H9 (cell line): ENCODE data around the gene UNC13D. TPM values are rescaled to one million over a fixed set of nuclear protein-coding genes. Genes with fewer than 3 reads are reported as not detected.

Experiments used
- DNase-seq: peaks from one replicate; pipeline ENCODE4 v3.0.0-alpha.2; 2017
- H2AFZ ChIP-seq: one replicate; pipeline ENCODE4 v1.6.1; 2013; ENCODE audit warnings: mild to moderate bottlenecking, low read length, control low read depth, moderate library complexity
- H2AK5ac ChIP-seq: 2 replicates; pipeline ENCODE4 v1.6.1; 2013; ENCODE audit warnings: low read length, control low read depth, mixed read lengths; ENCODE audit not compliant: insufficient read length
- H2BK120ac ChIP-seq: one replicate; pipeline ENCODE4 v1.6.1; 2013; ENCODE audit warnings: low read depth, mild to moderate bottlenecking, low read length, control low read depth, inconsistent platforms; ENCODE audit not compliant: poor library complexity, severe bottlenecking
- H2BK12ac ChIP-seq: 2 replicates; pipeline ENCODE4 v1.6.1; 2013; ENCODE audit warnings: low read length, control low read depth, mixed read lengths, low read depth; ENCODE audit not compliant: insufficient read length
- H2BK15ac ChIP-seq: 2 replicates; pipeline ENCODE4 v1.6.1; 2013; ENCODE audit warnings: low read depth, low read length, control low read depth
- H2BK20ac ChIP-seq: one replicate; pipeline ENCODE4 v1.6.1; 2013; ENCODE audit warnings: low read depth, mild to moderate bottlenecking, low read length, control low read depth, inconsistent platforms; ENCODE audit not compliant: poor library complexity, severe bottlenecking
- H2BK5ac ChIP-seq: 2 replicates; pipeline ENCODE4 v1.6.1; 2013; ENCODE audit warnings: low read length, control low read depth, mixed read lengths; ENCODE audit not compliant: insufficient read length
- H3K14ac ChIP-seq: 2 replicates; pipeline ENCODE4 v1.6.1; 2013; ENCODE audit warnings: low read length, control low read depth; ENCODE audit not compliant: insufficient read depth
- H3K18ac ChIP-seq: 2 replicates; pipeline ENCODE4 v1.6.1; 2013; ENCODE audit warnings: low read depth, mild to moderate bottlenecking, mixed read lengths, low read length, control low read depth; ENCODE audit not compliant: insufficient read length
- H3K23ac ChIP-seq: 2 replicates; pipeline ENCODE4 v1.6.1; 2013; ENCODE audit warnings: low read length, control low read depth, mixed read lengths, low read depth; ENCODE audit not compliant: insufficient read length
- H3K23me2 ChIP-seq: 2 replicates; pipeline ENCODE4 v1.6.1; 2013; ENCODE audit warnings: low read depth, mild to moderate bottlenecking, mixed read lengths, low read length, control low read depth; ENCODE audit not compliant: insufficient read length, poor library complexity, severe bottlenecking
- H3K27ac ChIP-seq: 2 replicates; pipeline ENCODE4 v1.5.1; 2013; ENCODE audit warnings: low read length, control low read depth, mixed read lengths, low read depth; ENCODE audit not compliant: insufficient read length
- H3K27me3 ChIP-seq: 2 replicates; pipeline ENCODE4 v1.6.1; 2013; ENCODE audit warnings: low read length, control low read depth, inconsistent platforms; ENCODE audit not compliant: insufficient read depth
- H3K4ac ChIP-seq: 2 replicates; pipeline ENCODE4 v1.6.1; 2013; ENCODE audit warnings: low read depth, mild to moderate bottlenecking, control low read depth, inconsistent platforms, low read length, moderate library complexity
- H3K4me1 ChIP-seq: 2 replicates; pipeline ENCODE4 v1.6.1; 2013; ENCODE audit warnings: low read length, control low read depth, inconsistent platforms; ENCODE audit not compliant: insufficient read depth
- H3K4me2 ChIP-seq: 2 replicates; pipeline ENCODE4 v1.6.1; 2013; ENCODE audit warnings: low read length, control low read depth, mixed read lengths; ENCODE audit not compliant: insufficient read length, insufficient read depth
- H3K56ac ChIP-seq: 2 replicates; pipeline ENCODE4 v1.6.1; 2013; ENCODE audit warnings: low read depth, mild to moderate bottlenecking, mixed read lengths, low read length, control low read depth; ENCODE audit not compliant: insufficient read length
- H3K79me1 ChIP-seq: 2 replicates; pipeline ENCODE4 v1.6.1; 2013; ENCODE audit warnings: low read depth, mild to moderate bottlenecking, moderate library complexity, low read length, control low read depth, inconsistent platforms; ENCODE audit not compliant: insufficient read depth, poor library complexity, severe bottlenecking
- H3K79me2 ChIP-seq: 2 replicates; pipeline ENCODE4 v1.6.1; 2013; ENCODE audit warnings: low read length, control low read depth, inconsistent platforms; ENCODE audit not compliant: insufficient read depth
- H3K9ac ChIP-seq: 2 replicates; pipeline ENCODE4 v1.6.1; 2013; ENCODE audit warnings: low read length, control low read depth, mixed read lengths; ENCODE audit not compliant: insufficient read length; ENCODE audit errors: extremely low read depth
- H3K9me3 ChIP-seq: one replicate; pipeline ENCODE4 v1.6.1; 2013; ENCODE audit warnings: low read depth, low read length, inconsistent platforms; ENCODE audit not compliant: control insufficient read depth
- H3T11ph ChIP-seq: one replicate; pipeline ENCODE4 v1.6.1; 2013; ENCODE audit warnings: mild to moderate bottlenecking, low read length, control low read depth, inconsistent platforms
- H4K20me1 ChIP-seq: one replicate; pipeline ENCODE4 v1.6.1; 2013; ENCODE audit not compliant: control insufficient read depth, insufficient read length, insufficient read depth
- H4K5ac ChIP-seq: 2 replicates; pipeline ENCODE4 v1.6.1; 2013; ENCODE audit warnings: low read depth, mild to moderate bottlenecking, mixed read lengths, low read length, control low read depth; ENCODE audit not compliant: insufficient read length
- H4K8ac ChIP-seq: replicated peaks from 2 replicates; pipeline ENCODE4 v1.6.1; 2013; ENCODE audit warnings: low read length, control low read depth, mixed read lengths, low read depth; ENCODE audit not compliant: insufficient read length
- H4K91ac ChIP-seq: 2 replicates; pipeline ENCODE4 v1.6.1; 2013; ENCODE audit warnings: low read depth, mild to moderate bottlenecking, moderate library complexity, mixed read lengths, low read length, control low read depth; ENCODE audit not compliant: insufficient read length
- H3K27ac Mint-ChIP-seq, 3 experiments: 2 replicates in 2 of 3; 3 replicates in 1 of 3; pipeline ENCODE4 v1.8.0; 2020 to 2021; ENCODE audit warnings: mixed read lengths in 3 of 3, mild to moderate bottlenecking in 1 of 3, moderate library complexity in 1 of 3
- H3K27me3 Mint-ChIP-seq: 2 replicates; pipeline ENCODE4 v1.8.0; 2021; ENCODE audit warnings: low read depth, mild to moderate bottlenecking, moderate library complexity, mixed read lengths
- H3K36me3 Mint-ChIP-seq, 3 experiments: 2 replicates in 2 of 3; 3 replicates in 1 of 3; pipeline ENCODE4 v1.8.0; 2020 to 2021; ENCODE audit warnings: low read depth in 3 of 3, mixed read lengths in 3 of 3; ENCODE audit not compliant: insufficient read depth in 1 of 3
- H3K4me1 Mint-ChIP-seq, 2 experiments: 2 replicates each; pipeline ENCODE4 v1.8.0; 2020; ENCODE audit warnings: mixed read lengths in 2 of 2
- H3K4me3 Mint-ChIP-seq, 2 experiments: 2 replicates in 1 of 2; 3 replicates in 1 of 2; pipeline ENCODE4 v1.8.0; 2020 to 2021; ENCODE audit warnings: mild to moderate bottlenecking in 2 of 2, mixed read lengths in 2 of 2, moderate library complexity in 1 of 2
- H3K9me3 Mint-ChIP-seq, 2 experiments: 2 replicates in 1 of 2; 3 replicates in 1 of 2; pipeline ENCODE4 v1.8.0; 2020; ENCODE audit warnings: mild to moderate bottlenecking in 2 of 2, mixed read lengths in 2 of 2, moderate library complexity in 1 of 2
- CTCF ChIP-seq: fragments of 200-600 bp; sonication (generic); conservative IDR thresholded peaks from 3 replicates; pipeline ENCODE4 v1.8.0; 2021; ENCODE audit warnings: antibody characterized with exemption, mild to moderate bottlenecking
- WGBS: extraction: QIAGEN DNeasy Blood & Tissue Kit; methylation state at CpG from one replicate; pipeline ENCODE4 v1.1.7; 2013; ENCODE audit warnings: missing lambda C conversion rate, low lambda C conversion rate, mixed read lengths; ENCODE audit not compliant: insufficient read length; ENCODE audit errors: extremely low coverage; 5-methylcytosine and 5-hydroxymethylcytosine counted together
- total RNA-seq: library from RNA; stranded (reverse); gene quantifications from 2 replicates; pipeline ENCODE4 v1.2.1, GENCODE V29; 2021

UNC13D gene
- total RNA-seq, 1 experiment from 2014 or later: 6.3 TPM

- Histone ChIP-seq H3K4ac (peak within 1 kb of the TSS; percentile 36; the same call in 1 of the 2 replicates), H2BK5ac (peak within 1 kb of the TSS; percentile 91), H3K4me2 (peak within 1 kb of the TSS; percentile 70), H2AFZ (no peak within 1 kb of the TSS), H3K79me1 (no peaks in the 10 kb centered on the region), H4K20me1 (no peaks in the 10 kb centered on the region), H3K23ac (no peak within 1 kb of the TSS), H3K27me3 (no peaks in the 10 kb centered on the region), H3T11ph (peak within 1 kb of the TSS; percentile 95), H3K27ac (peak within 1 kb of the TSS; percentile 86), H3K18ac (peak within 1 kb of the TSS; percentile 96), H3K56ac (peak within 1 kb of the TSS; percentile 97), H2AK5ac (peak within 1 kb of the TSS; percentile 36), H3K14ac (peak within 1 kb of the TSS; percentile 99), H2BK15ac (peak within 1 kb of the TSS; percentile 72; the same call in 1 of the 2 replicates), H2BK20ac (no peak within 1 kb of the TSS), H4K91ac (peak within 1 kb of the TSS; percentile 88), H4K8ac (peak within 1 kb of the TSS; percentile 74), H3K79me2 (peaks cover 20% of the 10 kb centered on the region; the same call in 1 of the 2 replicates), H2BK12ac (peak within 1 kb of the TSS; percentile 5), H3K23me2 (peaks cover 13% of the 10 kb centered on the region), H3K9me3 (no peaks in the 10 kb centered on the region), H4K5ac (peak within 1 kb of the TSS; percentile 98), H2BK120ac (peak within 1 kb of the TSS; percentile 97), H3K9ac (peak within 1 kb of the TSS; percentile 98), H3K4me1 (peaks cover 2% of the 10 kb centered on the region; the same call in 1 of the 2 replicates)
- H3K36me3 Mint-ChIP-seq: peaks cover 2 to 10% (median 5%) of the 10 kb centered on the region in 3 experiments
- H3K9me3 Mint-ChIP-seq: peaks cover 1 to 2% of the 10 kb centered on the region in 2 experiments; a peak in 3 of 5 replicates
- WGBS: no CpG with 5 or more reads among the region's 45 CpGs
- H3K27ac Mint-ChIP-seq: peak within 1 kb of the TSS; percentile 99 to 100 (median 99)
- H3K4me1 Mint-ChIP-seq: peaks cover 32 to 36% of the 10 kb centered on the region in 2 experiments
- DNase-seq: peak; percentile 100
- H3K4me3 Mint-ChIP-seq: peak within 1 kb of the TSS; percentile 90 to 95
- H3K27me3 Mint-ChIP-seq: peaks cover 2% of the 10 kb centered on the region; the same call in 1 of the 2 replicates
- TF ChIP-seq CTCF: no peak
These were observed 59.7 kb downstream of the UNC13D start, which contains the start of gene UNK for GRCh38 chr17:75784473-75785015. TSS of gene UNK (plus strand) at chr17:75784806. CDS start at chr17:75784881, 75 bp downstream.
